Memory B cell (primary cell): ENCODE data around the gene TMEM131L.

Experiments
- ATAC-seq: fragments of 150-1000 bp; cut with Tn5 transposase; 2 replicates; pipeline ENCODE4 v1.10.0; 2021; ENCODE audit warnings: low read depth, mild to moderate bottlenecking, moderate library complexity
- DNase-seq, 2 donors: peaks; one replicate each; pipeline ENCODE4 v3.0.0; 2022; ENCODE audit warnings: low spot score in 2 of 2
- H3K27ac Mint-ChIP-seq: one replicate; pipeline ENCODE4 v1.8.0; 2022; ENCODE audit warnings: mild to moderate bottlenecking, moderate library complexity, mixed read lengths
- H3K27me3 Mint-ChIP-seq: one replicate; pipeline ENCODE4 v1.8.0; 2022; ENCODE audit warnings: mixed read lengths
- H3K36me3 Mint-ChIP-seq: one replicate; pipeline ENCODE4 v1.8.0; 2022; ENCODE audit warnings: mild to moderate bottlenecking, mixed read lengths
- H3K4me1 Mint-ChIP-seq: one replicate; pipeline ENCODE4 v1.8.0; 2022; ENCODE audit warnings: mixed read lengths
- H3K4me3 Mint-ChIP-seq: one replicate; pipeline ENCODE4 v1.8.0; 2022; ENCODE audit warnings: mild to moderate bottlenecking, moderate library complexity, mixed read lengths
- H3K9me3 Mint-ChIP-seq: one replicate; pipeline ENCODE4 v1.8.0; 2022; ENCODE audit warnings: mixed read lengths

TMEM131L gene

GRCh38 chr4:153676486-153676885, 210.3 kb downstream of the TMEM131L start:
- Mint-ChIP-seq H3K4me3 (no peak overlapping the region), H3K4me1 (no peaks in the 10 kb centered on the region), H3K9me3 (peaks cover 20% of the 10 kb centered on the region), H3K36me3 (peaks cover 6% of the 10 kb centered on the region), H3K27me3 (peaks cover 3% of the 10 kb centered on the region), H3K27ac (no peak overlapping the region)
- DNase-seq (no peak), ATAC-seq (no peak)

- Mint-ChIP-seq H3K4me3 (no peak overlapping the region), H3K9me3 (peaks cover 20% of the 10 kb centered on the region), H3K36me3 (peaks cover 6% of the 10 kb centered on the region), H3K27ac (no peak overlapping the region), H3K4me1 (no peaks in the 10 kb centered on the region), H3K27me3 (peaks cover 2% of the 10 kb centered on the region)
- no peak for ATAC-seq
- DNase-seq = no peak
Measured at GRCh38 chr4:153676984-153677383, 210.8 kb downstream of the TMEM131L start.

GRCh38 chr4:153679486-153679885, 213.3 kb downstream of the TMEM131L start:
- peaks cover 4% of the 10 kb centered on the region for H3K27me3 Mint-ChIP-seq
- peaks cover 6% of the 10 kb centered on the region for H3K36me3 Mint-ChIP-seq
- no peak for ATAC-seq
- peaks cover 11% of the 10 kb centered on the region for H3K9me3 Mint-ChIP-seq
- no peak overlapping the region for H3K27ac Mint-ChIP-seq
- DNase-seq = no peak
- no peak overlapping the region for H3K4me3 Mint-ChIP-seq
- peaks cover 6% of the 10 kb centered on the region for H3K4me1 Mint-ChIP-seq

GRCh38 chr4:153683763-153684181, 217.6 kb downstream of the TMEM131L start:
- peak overlapping the region; percentile 84 for H3K4me3 Mint-ChIP-seq
- peak in 1 of 2 donors; percentile 69 for DNase-seq
- H3K36me3 Mint-ChIP-seq = peaks cover 9% of the 10 kb centered on the region
- peak overlapping the region; percentile 16 for H3K27ac Mint-ChIP-seq
- peaks cover 1% of the 10 kb centered on the region for H3K9me3 Mint-ChIP-seq
- peaks cover 4% of the 10 kb centered on the region for H3K27me3 Mint-ChIP-seq
- peaks cover 12% of the 10 kb centered on the region for H3K4me1 Mint-ChIP-seq
- no peak for ATAC-seq

GRCh38 chr4:153684182-153684970, 218.2 kb downstream of the TMEM131L start, which contains the start of gene TLR2:
Gene TLR2 (plus strand): TSS chr4:153684280. CDS start chr4:153702908, 18,628 bp downstream.
- peak; percentile 32 to 76 for DNase-seq
- H3K4me3 Mint-ChIP-seq = peak within 1 kb of the TSS; percentile 84
- H3K9me3 Mint-ChIP-seq = peaks cover 1% of the 10 kb centered on the region
- H3K27ac Mint-ChIP-seq = peak within 1 kb of the TSS; percentile 65
- H3K4me1 Mint-ChIP-seq = peaks cover 12% of the 10 kb centered on the region
- peaks cover 13% of the 10 kb centered on the region for H3K36me3 Mint-ChIP-seq
- peak; percentile 97 for ATAC-seq
- H3K27me3 Mint-ChIP-seq = peaks cover 4% of the 10 kb centered on the region

- Mint-ChIP-seq H3K9me3 (peaks cover 4% of the 10 kb centered on the region), H3K27ac (peak overlapping the region; percentile 65), H3K36me3 (peaks cover 17% of the 10 kb centered on the region), H3K27me3 (peaks cover 4% of the 10 kb centered on the region), H3K4me1 (peaks cover 12% of the 10 kb centered on the region), H3K4me3 (peak overlapping the region; percentile 83)
- DNase-seq (no peak), ATAC-seq (no peak)
Measured at GRCh38 chr4:153684971-153685371, 218.8 kb downstream of the TMEM131L start.
